Mucosa of stomach (tissue), 1 donor: ENCODE measurements around the gene HAGH.

ENCODE experiments used
- H3K27me3 ChIP-seq: one replicate; pipeline ENCODE4 v1.7.0; 2013; ENCODE audit warnings: mild to moderate bottlenecking, low read length; ENCODE audit not compliant: control insufficient read depth, insufficient read depth
- H3K36me3 ChIP-seq: one replicate; pipeline ENCODE4 v1.7.0; 2013; ENCODE audit warnings: low read length; ENCODE audit not compliant: control insufficient read depth, insufficient read depth
- H3K4me1 ChIP-seq: one replicate; pipeline ENCODE4 v1.7.0; 2013; ENCODE audit warnings: mild to moderate bottlenecking, low read length; ENCODE audit not compliant: control insufficient read depth, insufficient read depth
- H3K4me3 ChIP-seq: one replicate; pipeline ENCODE4 v1.7.0; 2013; ENCODE audit warnings: low read length
- H3K9ac ChIP-seq: one replicate; pipeline ENCODE4 v1.7.0; 2013; ENCODE audit warnings: mild to moderate bottlenecking, low read length, moderate library complexity
- H3K9me3 ChIP-seq: one replicate; pipeline ENCODE4 v1.7.0; 2013; ENCODE audit warnings: mild to moderate bottlenecking, low read length, moderate library complexity; ENCODE audit not compliant: control insufficient read depth
- donor health status: Pancreatic carcinoma.

The HAGH gene

GRCh38 chr16:1828645-1829410, 2.2 kb upstream of the HAGH start:
- no peaks in the 10 kb centered on the region for H3K36me3 ChIP-seq
- peaks cover 35% of the 10 kb centered on the region for H3K4me1 ChIP-seq
- H3K9ac ChIP-seq: no peak overlapping the region
- H3K4me3 ChIP-seq: no peak overlapping the region
- H3K9me3 ChIP-seq: no peaks in the 10 kb centered on the region
- H3K27me3 ChIP-seq: no peaks in the 10 kb centered on the region

GRCh38 chr16:1825864-1826690, 548 bp downstream of the HAGH start:
- Histone ChIP-seq H3K9ac (peak overlapping the region; percentile 58), H3K9me3 (no peaks in the 10 kb centered on the region), H3K36me3 (no peaks in the 10 kb centered on the region), H3K4me1 (peaks cover 35% of the 10 kb centered on the region), H3K4me3 (peak overlapping the region; percentile 4), H3K27me3 (no peaks in the 10 kb centered on the region)

- Histone ChIP-seq H3K36me3 (no peaks in the 10 kb centered on the region), H3K4me3 (peak overlapping the region; percentile 4), H3K4me1 (peaks cover 34% of the 10 kb centered on the region), H3K27me3 (no peaks in the 10 kb centered on the region), H3K9me3 (no peaks in the 10 kb centered on the region), H3K9ac (peak overlapping the region; percentile 58)
Observed at GRCh38 chr16:1825381-1825863, 1.2 kb downstream of the HAGH start.

- H3K9me3 ChIP-seq: no peaks in the 10 kb centered on the region
- no peak overlapping the region for H3K9ac ChIP-seq
- H3K4me1 ChIP-seq: peaks cover 18% of the 10 kb centered on the region
- H3K27me3 ChIP-seq: no peaks in the 10 kb centered on the region
- H3K4me3 ChIP-seq: no peak overlapping the region
- H3K36me3 ChIP-seq: no peaks in the 10 kb centered on the region
Observed at GRCh38 chr16:1823821-1824220, 2.8 kb downstream of the HAGH start.

GRCh38 chr16:1822801-1823200, 3.8 kb downstream of the HAGH start:
- Histone ChIP-seq H3K27me3 (no peaks in the 10 kb centered on the region), H3K9me3 (no peaks in the 10 kb centered on the region), H3K36me3 (no peaks in the 10 kb centered on the region), H3K4me3 (no peak overlapping the region), H3K9ac (no peak overlapping the region), H3K4me1 (peaks cover 12% of the 10 kb centered on the region)

GRCh38 chr16:1821861-1822611, 4.6 kb downstream of the HAGH start:
- no peaks in the 10 kb centered on the region for H3K36me3 ChIP-seq
- peaks cover 12% of the 10 kb centered on the region for H3K4me1 ChIP-seq
- no peak overlapping the region for H3K4me3 ChIP-seq
- no peaks in the 10 kb centered on the region for H3K9me3 ChIP-seq
- no peaks in the 10 kb centered on the region for H3K27me3 ChIP-seq
- no peak overlapping the region for H3K9ac ChIP-seq

GRCh38 chr16:1820946-1821290, 5.7 kb downstream of the HAGH start:
- H3K4me1 ChIP-seq: peaks cover 12% of the 10 kb centered on the region
- H3K9ac ChIP-seq: no peak overlapping the region
- no peaks in the 10 kb centered on the region for H3K27me3 ChIP-seq
- no peaks in the 10 kb centered on the region for H3K36me3 ChIP-seq
- no peaks in the 10 kb centered on the region for H3K9me3 ChIP-seq
- no peak overlapping the region for H3K4me3 ChIP-seq

GRCh38 chr16:1820096-1820945, 6.3 kb downstream of the HAGH start:
- H3K4me1 ChIP-seq: peaks cover 6% of the 10 kb centered on the region
- no peaks in the 10 kb centered on the region for H3K9me3 ChIP-seq
- H3K9ac ChIP-seq: no peak overlapping the region
- H3K27me3 ChIP-seq: no peaks in the 10 kb centered on the region
- H3K36me3 ChIP-seq: no peaks in the 10 kb centered on the region
- H3K4me3 ChIP-seq: no peak overlapping the region

GRCh38 chr16:1819611-1820010, 7.0 kb downstream of the HAGH start:
- Histone ChIP-seq H3K36me3 (no peaks in the 10 kb centered on the region), H3K9ac (no peak overlapping the region), H3K4me3 (no peak overlapping the region), H3K4me1 (no peaks in the 10 kb centered on the region), H3K27me3 (no peaks in the 10 kb centered on the region), H3K9me3 (no peaks in the 10 kb centered on the region)

GRCh38 chr16:1818873-1819525, 7.6 kb downstream of the HAGH start:
- Histone ChIP-seq H3K27me3 (no peaks in the 10 kb centered on the region), H3K4me3 (no peak overlapping the region), H3K4me1 (no peaks in the 10 kb centered on the region), H3K9me3 (no peaks in the 10 kb centered on the region), H3K36me3 (no peaks in the 10 kb centered on the region), H3K9ac (no peak overlapping the region)
